Pons (tissue), 1 donor: Measurements from ENCODE around the gene NRXN3.

Experiments
- DNase-seq: peaks from one replicate; pipeline ENCODE4 v3.0.0-alpha.2; 2016; ENCODE audit warnings: low spot score

NRXN3 gene

GRCh38 chr14:78638926-78639325 is 468.8 kb downstream of the NRXN3 start:
- no peak for DNase-seq

- DNase-seq: no peak
Measured at GRCh38 chr14:78644824-78645559, 474.8 kb downstream of the NRXN3 start.

GRCh38 chr14:78652727-78653126 is 482.6 kb downstream of the NRXN3 start:
- DNase-seq: no peak

- DNase-seq: no peak
Measured at GRCh38 chr14:78653173-78653572, 483.0 kb downstream of the NRXN3 start.

- no peak for DNase-seq
Measured at GRCh38 chr14:78657451-78657850, 487.3 kb downstream of the NRXN3 start.

GRCh38 chr14:78664841-78665240 is 494.7 kb downstream of the NRXN3 start:
- no peak for DNase-seq

GRCh38 chr14:78666336-78667056 is 496.3 kb downstream of the NRXN3 start:
- no peak for DNase-seq

- no peak for DNase-seq
Measured at GRCh38 chr14:78667141-78667540, 497.0 kb downstream of the NRXN3 start.

- DNase-seq: no peak
Measured at GRCh38 chr14:78673845-78674244, 503.7 kb downstream of the NRXN3 start.

- DNase-seq: no peak
Measured at GRCh38 chr14:78674820-78675219, 504.6 kb downstream of the NRXN3 start.

- DNase-seq: no peak
Measured at GRCh38 chr14:78683206-78683605, 513.0 kb downstream of the NRXN3 start.

GRCh38 chr14:78683981-78684380 is 513.8 kb downstream of the NRXN3 start:
- no peak for DNase-seq

GRCh38 chr14:78688503-78688902 is 518.3 kb downstream of the NRXN3 start:
- DNase-seq: no peak

- no peak for DNase-seq
Measured at GRCh38 chr14:78690836-78691235, 520.7 kb downstream of the NRXN3 start.

GRCh38 chr14:78697341-78697740 is 527.2 kb downstream of the NRXN3 start:
- DNase-seq: peak; percentile 9

GRCh38 chr14:78698991-78699390 is 528.8 kb downstream of the NRXN3 start:
- no peak for DNase-seq

- DNase-seq: no peak
Measured at GRCh38 chr14:78700236-78700635, 530.1 kb downstream of the NRXN3 start.

- DNase-seq: no peak
Measured at GRCh38 chr14:78701246-78701645, 531.1 kb downstream of the NRXN3 start.

GRCh38 chr14:78704965-78705364 is 534.8 kb downstream of the NRXN3 start:
- DNase-seq: no peak

GRCh38 chr14:78705989-78706388 is 535.8 kb downstream of the NRXN3 start:
- DNase-seq: no peak

GRCh38 chr14:78709795-78710557 is 539.8 kb downstream of the NRXN3 start:
- no peak for DNase-seq

GRCh38 chr14:78710963-78711362 is 540.8 kb downstream of the NRXN3 start:
- DNase-seq: no peak

- no peak for DNase-seq
Measured at GRCh38 chr14:78713716-78714115, 543.5 kb downstream of the NRXN3 start.
